HUES6 (cell line): Measurements from ENCODE around the gene PXDN.

Source experiments
- H3K27ac ChIP-seq: 2 replicates; pipeline ENCODE4 v1.7.0; 2013; ENCODE audit warnings: low read depth, mild to moderate bottlenecking, low read length, inconsistent platforms
- H3K27me3 ChIP-seq: 2 replicates; pipeline ENCODE4 v1.6.1; 2013; ENCODE audit warnings: low read length; ENCODE audit not compliant: control insufficient read depth, insufficient read depth
- H3K36me3 ChIP-seq: 2 replicates; pipeline ENCODE4 v1.6.1; 2013; ENCODE audit warnings: low read length; ENCODE audit not compliant: control insufficient read depth, insufficient read depth
- H3K4me1 ChIP-seq: 2 replicates; pipeline ENCODE4 v1.6.1; 2013; ENCODE audit warnings: low read length; ENCODE audit not compliant: control insufficient read depth, insufficient read depth
- H3K4me3 ChIP-seq: 2 replicates; pipeline ENCODE4 v1.5.1; 2013; ENCODE audit warnings: low read depth, low read length
- H3K9ac ChIP-seq: one replicate; pipeline ENCODE4 v1.6.1; 2013; ENCODE audit warnings: mild to moderate bottlenecking, low read length
- H3K9me3 ChIP-seq: 2 replicates; pipeline ENCODE4 v1.6.1; 2013; ENCODE audit warnings: low read depth, low read length; ENCODE audit not compliant: control insufficient read depth, insufficient read depth

The PXDN gene

DNA sequence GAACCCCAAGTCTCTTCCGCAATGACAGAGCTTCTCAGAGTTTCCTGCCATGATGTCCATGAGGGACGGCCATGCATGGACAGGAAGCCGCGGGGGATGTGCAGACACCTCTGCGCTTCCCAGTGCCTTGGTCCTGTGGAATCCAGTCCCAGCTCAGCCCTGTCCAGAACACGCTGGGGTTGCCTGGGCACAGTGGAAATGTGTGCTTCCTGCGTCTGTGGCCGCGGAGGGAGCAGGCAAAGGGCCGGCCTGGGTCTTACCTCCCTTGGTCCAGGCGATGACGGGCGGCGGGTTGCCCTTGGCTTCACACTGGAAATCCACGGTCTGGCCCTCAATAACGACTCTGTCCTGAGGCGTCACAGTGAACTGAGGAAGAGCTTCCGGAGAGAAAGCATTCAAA lies 79.6 kb downstream of the PXDN start:
- no peaks in the 10 kb centered on the region; the same call in 1 of the 2 replicates for H3K4me1 ChIP-seq
- no peaks in the 10 kb centered on the region for H3K27me3 ChIP-seq
- no peak overlapping the region for H3K27ac ChIP-seq
- H3K4me3 ChIP-seq: no peak overlapping the region
- H3K36me3 ChIP-seq: peaks cover 78% of the 10 kb centered on the region
- no peaks in the 10 kb centered on the region for H3K9me3 ChIP-seq
- no peak overlapping the region for H3K9ac ChIP-seq

DNA sequence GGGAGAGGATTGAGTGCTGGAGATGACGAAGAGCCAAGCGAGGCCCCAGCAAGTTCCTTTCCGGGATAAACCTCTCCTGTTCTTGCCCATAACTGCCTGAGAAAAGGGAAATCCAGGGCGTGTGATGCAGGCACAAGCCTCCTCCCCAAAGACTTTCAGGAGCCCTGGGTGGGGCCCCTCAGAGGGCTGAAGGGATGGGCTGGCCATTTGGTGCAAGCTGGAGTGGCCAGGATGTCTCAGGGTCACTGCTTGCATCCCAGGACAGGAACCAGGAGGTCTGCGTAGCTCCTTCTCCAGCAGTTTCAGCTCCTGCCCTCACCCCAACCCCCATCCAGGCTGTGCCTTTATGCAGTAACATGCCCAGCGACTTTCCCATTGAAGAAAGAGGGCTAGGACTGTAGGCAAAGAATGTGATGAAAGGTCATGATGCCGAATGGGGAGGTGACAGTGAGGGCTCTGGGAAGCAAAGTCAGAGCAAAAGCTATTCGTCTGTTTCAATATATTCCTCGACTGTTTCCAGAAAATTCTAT lies 80.2 kb downstream of the PXDN start:
- Histone ChIP-seq H3K9me3 (no peaks in the 10 kb centered on the region), H3K27ac (no peak overlapping the region), H3K4me1 (no peaks in the 10 kb centered on the region; the same call in 1 of the 2 replicates), H3K36me3 (peaks cover 76% of the 10 kb centered on the region), H3K4me3 (no peak overlapping the region), H3K27me3 (no peaks in the 10 kb centered on the region), H3K9ac (no peak overlapping the region)

DNA sequence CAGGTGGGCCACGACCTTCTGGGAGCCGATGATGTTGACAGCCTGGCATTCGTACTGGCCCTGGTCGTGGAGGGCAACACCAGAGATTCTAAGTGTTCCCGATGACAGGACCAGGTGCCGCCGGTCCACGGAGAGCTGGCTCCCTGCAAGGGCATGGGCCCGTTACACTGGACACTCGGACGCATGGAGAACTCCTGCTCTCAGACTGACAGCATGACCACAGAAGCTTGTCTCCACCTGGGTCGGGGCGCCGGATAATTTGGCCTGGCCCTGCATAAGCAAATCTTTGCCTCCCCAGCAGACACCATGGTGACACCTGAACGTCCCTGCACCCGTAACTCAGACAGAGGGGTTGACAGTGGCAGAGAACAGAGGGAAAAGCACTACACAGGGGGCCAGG lies 80.7 kb downstream of the PXDN start:
- H3K27ac ChIP-seq: 0 out of 2 replicates have a peak overlapping the region, but pooled peaks have one; percentile 28
- H3K4me3 ChIP-seq: no peak overlapping the region
- H3K36me3 ChIP-seq: peaks cover 79% of the 10 kb centered on the region
- no peak overlapping the region for H3K9ac ChIP-seq
- H3K4me1 ChIP-seq: no peaks in the 10 kb centered on the region; the same call in 1 of the 2 replicates
- no peaks in the 10 kb centered on the region for H3K9me3 ChIP-seq
- H3K27me3 ChIP-seq: no peaks in the 10 kb centered on the region

DNA sequence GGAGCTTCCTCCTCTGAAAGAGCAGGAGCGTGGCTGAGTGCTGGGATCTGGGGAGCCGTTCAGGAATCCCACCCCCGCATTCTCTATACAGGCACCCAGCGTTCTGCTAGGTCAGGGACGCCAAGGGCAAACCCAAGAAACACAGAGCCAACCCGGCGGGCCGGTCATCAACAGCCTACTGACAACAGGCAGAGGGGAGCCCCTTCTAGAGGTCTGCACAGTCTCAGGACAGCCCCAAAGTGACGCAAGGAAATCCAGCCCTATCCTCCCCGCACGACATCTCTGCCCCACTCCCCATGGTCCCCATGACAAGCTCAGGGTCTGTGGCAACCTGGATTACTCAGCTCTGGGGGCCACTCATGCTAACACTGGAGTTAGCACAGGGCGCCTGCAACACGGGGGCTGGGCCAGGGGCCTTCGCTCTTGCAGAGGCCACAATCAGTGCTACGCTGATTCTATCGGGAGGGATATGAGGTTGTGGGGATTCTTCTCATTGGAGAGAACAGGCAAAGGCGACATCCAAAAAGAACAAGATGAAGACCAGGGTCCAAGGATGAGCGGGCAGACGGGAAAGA lies 81.6 kb downstream of the PXDN start:
- Histone ChIP-seq H3K9ac (no peak overlapping the region), H3K27ac (no peak overlapping the region), H3K36me3 (peaks cover 79% of the 10 kb centered on the region), H3K9me3 (no peaks in the 10 kb centered on the region), H3K4me1 (peaks cover 3% of the 10 kb centered on the region; the same call in 1 of the 2 replicates), H3K27me3 (no peaks in the 10 kb centered on the region), H3K4me3 (no peak overlapping the region)

DNA sequence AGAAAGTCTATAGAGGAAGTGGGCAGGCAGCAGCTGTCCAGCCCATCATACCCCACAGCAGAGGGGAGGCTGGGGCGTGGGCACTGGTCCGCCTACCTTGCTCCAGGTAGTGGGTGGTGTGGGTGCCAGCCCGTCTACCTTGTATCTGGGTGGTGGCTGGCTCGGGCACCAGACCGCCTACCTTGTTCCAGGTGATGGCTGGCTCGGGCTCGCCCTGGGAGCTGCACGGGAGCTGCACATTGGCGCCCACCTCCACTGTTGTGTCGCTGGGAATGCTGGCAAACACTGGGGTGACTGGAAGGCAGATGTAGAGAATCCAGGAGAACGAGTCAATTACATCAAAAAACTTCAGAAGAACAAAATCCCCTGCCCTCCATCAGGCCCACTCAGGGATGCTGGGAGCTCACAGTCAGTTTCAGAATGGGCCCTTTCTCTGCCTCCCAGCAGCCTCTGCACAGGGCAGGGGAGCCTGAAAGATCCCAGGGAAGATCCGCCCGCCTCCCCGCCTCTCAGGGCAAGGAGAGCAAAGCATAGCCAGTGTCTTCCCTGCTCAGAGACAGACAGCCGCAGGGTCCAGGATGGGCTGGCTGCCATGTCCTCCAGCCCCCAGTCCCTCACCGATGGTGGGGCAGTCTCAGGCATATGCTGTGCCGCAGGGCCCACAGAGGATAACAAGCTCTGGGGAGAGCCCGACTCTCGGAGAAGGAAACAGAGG lies 82.3 kb downstream of the PXDN start:
- Histone ChIP-seq H3K27me3 (no peaks in the 10 kb centered on the region), H3K9ac (no peak overlapping the region), H3K36me3 (peaks cover 79% of the 10 kb centered on the region), H3K9me3 (no peaks in the 10 kb centered on the region), H3K4me1 (peaks cover 9% of the 10 kb centered on the region; the same call in 1 of the 2 replicates), H3K4me3 (no peak overlapping the region), H3K27ac (no peak overlapping the region)

DNA sequence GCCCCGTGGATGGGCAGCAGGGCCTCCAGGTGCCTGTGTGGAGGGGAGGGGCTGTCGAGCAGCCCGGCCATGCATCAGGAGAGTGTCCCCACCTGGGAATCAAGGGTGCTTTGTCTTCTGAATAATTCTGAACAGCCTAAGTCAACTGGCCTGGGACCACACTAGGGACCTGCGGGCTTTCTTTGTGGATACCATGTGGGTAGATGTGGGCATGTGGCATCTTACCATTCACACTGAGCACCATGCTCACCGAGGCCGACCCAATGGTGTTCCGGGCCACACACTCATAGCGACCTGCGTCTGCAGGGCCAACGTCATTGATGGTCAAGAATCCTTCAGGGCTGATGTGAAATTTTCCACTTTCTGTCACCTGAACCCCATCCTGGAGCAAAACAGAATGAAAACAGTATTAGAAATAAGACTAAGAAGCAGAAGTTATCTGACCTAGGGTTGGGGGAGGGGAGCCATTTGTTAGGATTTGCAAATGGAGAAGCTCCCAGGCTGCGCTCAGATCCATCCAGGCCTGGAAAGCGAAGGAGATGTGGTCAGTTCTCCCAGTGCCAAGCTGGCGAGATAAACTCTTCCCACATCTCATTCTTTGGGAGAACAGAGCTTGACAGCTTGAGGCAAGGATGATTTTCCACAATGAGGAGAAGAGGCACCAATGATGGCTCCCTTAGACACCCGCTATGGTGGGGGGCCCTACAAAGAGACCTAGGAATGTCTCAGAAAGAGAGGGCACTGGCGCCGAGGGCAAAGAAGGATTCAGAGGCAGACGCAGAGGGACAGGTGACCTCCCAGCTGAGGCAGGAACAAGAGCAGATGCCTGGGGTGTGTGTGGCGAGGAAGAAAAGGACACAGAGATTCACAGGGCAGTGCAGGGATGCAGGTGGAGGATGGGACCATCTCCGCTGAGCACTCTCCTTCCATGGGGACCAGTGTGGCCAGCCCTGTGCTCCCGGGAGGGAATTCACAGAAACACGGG lies 83.4 kb downstream of the PXDN start:
- Histone ChIP-seq H3K4me3 (no peak overlapping the region), H3K9me3 (no peaks in the 10 kb centered on the region), H3K27me3 (no peaks in the 10 kb centered on the region), H3K4me1 (peaks cover 14% of the 10 kb centered on the region; the same call in 1 of the 2 replicates), H3K36me3 (peaks cover 70% of the 10 kb centered on the region), H3K27ac (no peak overlapping the region), H3K9ac (no peak overlapping the region)

DNA sequence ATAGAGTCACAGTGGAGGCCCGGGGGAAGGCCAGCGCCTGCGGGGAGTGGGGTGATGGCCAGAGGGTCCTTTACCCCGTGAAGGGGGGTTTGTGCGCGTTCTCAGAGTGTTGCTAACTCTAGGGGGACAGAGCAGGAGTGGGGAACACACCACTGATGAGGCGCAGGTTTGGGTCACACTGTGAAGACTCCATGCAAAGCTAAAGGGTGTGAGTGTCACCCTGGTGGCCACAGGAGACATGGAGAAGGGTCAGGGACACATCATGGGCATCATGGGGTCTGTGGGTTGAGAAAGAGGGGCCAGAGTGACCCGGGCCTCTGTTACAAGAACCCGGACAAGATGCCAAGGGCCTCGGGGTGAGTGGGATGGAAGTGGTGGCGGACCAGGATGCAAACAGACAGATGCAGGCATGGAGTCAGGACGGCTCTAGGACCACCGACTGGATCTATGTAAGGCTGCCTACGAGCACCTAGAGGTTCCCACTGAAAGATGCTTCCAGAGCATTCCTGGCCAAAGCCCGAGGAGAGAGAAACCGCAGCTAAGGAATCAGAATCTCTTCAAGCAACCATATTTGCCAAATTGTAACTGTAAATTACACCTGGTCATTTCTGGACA lies 84.3 kb downstream of the PXDN start:
- no peak overlapping the region for H3K4me3 ChIP-seq
- no peaks in the 10 kb centered on the region for H3K9me3 ChIP-seq
- peaks cover 14% of the 10 kb centered on the region; the same call in 1 of the 2 replicates for H3K4me1 ChIP-seq
- H3K36me3 ChIP-seq: peaks cover 65% of the 10 kb centered on the region
- H3K9ac ChIP-seq: no peak overlapping the region
- H3K27me3 ChIP-seq: no peaks in the 10 kb centered on the region
- no peak overlapping the region for H3K27ac ChIP-seq

DNA sequence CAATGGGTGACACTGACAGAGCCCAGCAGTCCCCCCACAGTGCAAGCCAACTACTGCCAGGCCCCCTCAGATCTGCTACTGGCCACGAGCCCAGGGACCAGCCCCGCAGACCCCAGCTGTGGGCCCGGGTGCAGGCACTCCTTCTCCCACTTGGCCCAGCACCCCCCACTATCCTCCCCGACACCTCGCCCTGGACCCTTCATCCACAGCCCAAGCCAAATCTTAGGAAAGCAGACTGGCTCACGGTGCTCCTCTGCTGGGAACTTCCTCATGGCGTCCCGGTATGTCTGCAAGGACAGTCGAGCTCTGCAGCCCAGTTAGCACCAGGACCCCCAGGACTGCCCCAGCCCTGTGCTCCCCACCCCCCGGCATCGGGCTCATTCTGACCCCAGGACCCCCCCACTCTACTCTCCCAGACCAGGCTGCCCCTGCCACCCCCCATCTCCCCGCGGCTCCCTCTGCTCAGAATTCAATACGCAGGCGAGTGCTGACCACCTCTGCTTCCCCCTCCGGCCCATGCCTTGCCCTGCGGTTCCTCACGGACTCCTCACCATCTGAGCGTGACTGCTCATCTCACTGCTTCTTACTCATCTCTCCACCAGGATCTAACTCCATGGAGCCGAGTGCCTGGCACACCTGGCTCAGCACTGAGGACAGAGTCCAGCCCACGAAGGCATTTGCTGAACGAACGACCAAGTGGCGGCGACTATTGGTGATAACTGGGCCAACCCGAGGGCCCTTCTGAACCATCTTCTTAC lies 85.7 kb downstream of the PXDN start:
- no peak overlapping the region for H3K27ac ChIP-seq
- H3K36me3 ChIP-seq: peaks cover 65% of the 10 kb centered on the region
- H3K9me3 ChIP-seq: no peaks in the 10 kb centered on the region
- peaks cover 14% of the 10 kb centered on the region; the same call in 1 of the 2 replicates for H3K4me1 ChIP-seq
- H3K9ac ChIP-seq: no peak overlapping the region
- no peaks in the 10 kb centered on the region for H3K27me3 ChIP-seq
- H3K4me3 ChIP-seq: no peak overlapping the region

DNA sequence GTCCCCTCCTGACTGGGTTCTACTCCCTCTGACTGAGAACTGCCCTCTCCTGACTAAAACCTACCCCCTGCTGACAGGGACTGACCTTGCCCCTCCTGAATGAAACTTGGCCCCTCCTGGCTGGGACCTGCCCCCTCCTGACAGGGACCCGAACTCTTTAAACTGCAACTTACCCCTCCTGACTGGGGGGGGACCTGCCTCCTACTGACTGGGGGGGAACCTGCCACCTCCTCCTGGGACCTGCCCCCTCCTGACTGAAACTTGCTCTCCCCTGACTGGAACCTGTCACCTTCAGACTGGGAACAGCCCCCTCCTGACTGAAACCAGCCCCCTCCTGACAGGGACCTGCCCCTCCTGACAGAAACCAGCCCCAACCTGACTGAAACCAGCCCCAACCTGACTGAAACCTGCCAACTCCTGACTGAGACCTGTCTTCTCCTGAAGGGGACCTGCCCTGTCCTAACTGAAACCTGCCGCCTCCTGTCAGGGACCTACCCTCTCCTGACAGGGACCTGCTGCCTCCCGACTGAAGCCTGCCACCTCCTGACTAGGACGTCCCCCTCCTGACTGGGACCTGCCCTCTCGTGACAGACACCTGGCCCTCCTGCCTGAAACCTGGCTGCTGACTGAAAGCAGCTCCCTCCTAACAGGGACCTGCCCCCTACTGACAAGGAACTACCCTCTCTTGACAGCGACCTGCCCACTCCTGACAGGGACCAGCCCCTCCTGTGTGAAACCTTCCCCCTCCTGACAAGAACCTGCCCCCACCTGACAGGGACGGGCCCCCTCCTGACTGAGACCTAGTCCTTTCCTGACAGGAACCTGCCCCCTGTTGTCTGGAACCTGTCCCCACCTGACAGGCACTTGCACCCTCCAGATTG lies 87.1 kb downstream of the PXDN start:
- H3K9ac ChIP-seq: no peak overlapping the region
- H3K27me3 ChIP-seq: no peaks in the 10 kb centered on the region
- H3K4me1 ChIP-seq: peaks cover 14% of the 10 kb centered on the region; the same call in 1 of the 2 replicates
- no peak overlapping the region for H3K4me3 ChIP-seq
- H3K36me3 ChIP-seq: peaks cover 65% of the 10 kb centered on the region
- H3K27ac ChIP-seq: no peak overlapping the region
- H3K9me3 ChIP-seq: no peaks in the 10 kb centered on the region
